ENCODE data around the gene STARD3. TPM values are rescaled to one million over a fixed set of nuclear protein-coding genes. Genes with fewer than 3 reads are reported as not detected.
A peak's percentile ranks its signal among the peaks of the same experiment; 100 is the strongest.
"Not testable (repeated sequence)": the region's sequence is repeated elsewhere in the genome, so short reads cannot be mapped to it uniquely, and the experiment has no call there.

Gene STARD3
- total RNA-seq, 6 experiments from 2014 or later, result 44.0 to 52.3 (median 46.3) TPM

- Mint-ChIP-seq H3K27ac (no peak overlapping the region), H3K36me3 (ENCODE audit: low read depth) (no peaks in the 10 kb centered on the region), H3K4me3 (no peak overlapping the region), H3K9me3 (no peaks in the 10 kb centered on the region), H3K4me1 (ENCODE audit: low read depth) (peaks cover 19% of the 10 kb centered on the region), H3K27me3 (ENCODE audit: insufficient read depth) (peaks cover 1% of the 10 kb centered on the region; the same call in 1 of the 2 replicates)
- no peak for TF ChIP-seq CTCF (IDR thresholded peaks at IDR 0.05)
- DNase-seq, result no peak
Measured at GRCh38 chr17:39696731-39697130, 59.8 kb downstream of the STARD3 start.

DNA sequence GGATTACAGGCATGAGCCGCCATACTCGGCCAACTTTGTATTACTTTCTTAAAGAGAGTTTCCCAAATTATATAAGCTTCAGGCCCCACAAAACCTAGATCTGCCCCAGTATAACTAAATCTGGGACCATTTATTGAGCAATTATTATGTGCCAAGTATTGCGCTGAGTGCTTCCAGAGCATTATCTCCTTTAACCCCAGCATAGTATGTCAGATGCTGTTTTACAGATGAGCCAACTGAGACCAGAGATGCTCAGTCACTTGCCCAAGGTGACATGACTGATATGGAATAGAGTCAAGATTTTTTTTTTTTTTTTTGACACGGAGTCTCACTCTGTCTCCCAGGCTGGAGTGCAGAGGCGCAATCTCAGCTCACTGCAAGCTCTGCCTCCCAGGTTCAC lies 61.0 kb downstream of the STARD3 start:
- no peak for DNase-seq
- no peak overlapping the region for H3K27ac Mint-ChIP-seq
- H3K4me3 Mint-ChIP-seq, result no peak overlapping the region
- no peaks in the 10 kb centered on the region for H3K36me3 Mint-ChIP-seq (ENCODE audit: low read depth)
- H3K9me3 Mint-ChIP-seq, result no peaks in the 10 kb centered on the region
- H3K27me3 Mint-ChIP-seq (ENCODE audit: insufficient read depth), result peaks cover 1% of the 10 kb centered on the region; the same call in 1 of the 2 replicates
- no peak for TF ChIP-seq CTCF (IDR thresholded peaks at IDR 0.05)
- peaks cover 31% of the 10 kb centered on the region for H3K4me1 Mint-ChIP-seq (ENCODE audit: low read depth)

DNA sequence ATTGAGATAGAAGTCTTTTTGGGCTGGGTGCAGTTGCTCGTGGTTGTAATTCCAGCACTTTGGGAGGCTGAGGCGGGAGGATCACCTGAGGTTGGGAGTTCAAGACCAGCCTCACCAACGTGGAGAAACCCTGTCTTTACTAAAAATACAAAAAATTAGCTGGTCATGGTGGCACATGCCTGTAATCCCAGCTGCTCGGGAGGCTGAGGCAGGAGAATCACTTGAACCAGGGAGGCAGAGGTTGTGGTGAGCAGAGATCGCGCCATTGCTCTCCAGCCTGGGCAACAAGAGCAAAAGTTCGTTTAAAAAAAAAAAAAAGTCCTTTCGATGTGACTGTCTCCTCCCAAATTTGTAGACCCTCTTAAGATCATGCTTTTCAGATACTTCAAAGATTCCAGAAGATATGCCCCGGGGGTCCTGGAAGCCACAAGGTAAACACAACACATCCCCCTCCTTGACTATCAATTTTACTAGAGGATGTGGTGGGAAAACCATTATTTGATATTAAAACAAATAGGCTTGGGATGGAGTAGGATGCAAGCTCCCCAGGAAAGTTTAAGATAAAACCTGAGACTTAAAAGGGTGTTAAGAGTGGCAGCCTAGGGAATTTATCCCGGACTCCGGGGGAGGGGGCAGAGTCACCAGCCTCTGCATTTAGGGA lies 62.3 kb downstream of the STARD3 start:
- H3K36me3 Mint-ChIP-seq (ENCODE audit: low read depth); DNase-seq; H3K27me3 Mint-ChIP-seq (ENCODE audit: insufficient read depth); H3K9me3 Mint-ChIP-seq: not testable (repeated sequence)
- Mint-ChIP-seq H3K27ac (peak overlapping the region; percentile 85), H3K4me3 (peak overlapping the region; percentile 94), H3K4me1 (ENCODE audit: low read depth) (peaks cover 38% of the 10 kb centered on the region)

DNA sequence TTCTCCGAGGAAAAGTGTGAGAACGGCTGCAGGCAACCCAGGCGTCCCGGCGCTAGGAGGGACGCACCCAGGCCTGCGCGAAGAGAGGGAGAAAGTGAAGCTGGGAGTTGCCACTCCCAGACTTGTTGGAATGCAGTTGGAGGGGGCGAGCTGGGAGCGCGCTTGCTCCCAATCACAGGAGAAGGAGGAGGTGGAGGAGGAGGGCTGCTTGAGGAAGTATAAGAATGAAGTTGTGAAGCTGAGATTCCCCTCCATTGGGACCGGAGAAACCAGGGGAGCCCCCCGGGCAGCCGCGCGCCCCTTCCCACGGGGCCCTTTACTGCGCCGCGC lies 62.8 kb downstream of the STARD3 start, which contains the start of gene ERBB2:
Gene ERBB2 (plus strand): TSS at position 247 of the 330 bp plus-strand sequence. CDS start 175 bp downstream, outside the sequence.
- H3K4me1 Mint-ChIP-seq (ENCODE audit: low read depth), result peaks cover 42% of the 10 kb centered on the region
- peak within 1 kb of the TSS; percentile 94 for H3K4me3 Mint-ChIP-seq
- no peak for TF ChIP-seq CTCF (IDR thresholded peaks at IDR 0.05)
- H3K9me3 Mint-ChIP-seq, result no peaks in the 10 kb centered on the region
- peak; percentile 70 for DNase-seq
- H3K27me3 Mint-ChIP-seq (ENCODE audit: insufficient read depth), result peaks cover 3% of the 10 kb centered on the region
- peak within 1 kb of the TSS; percentile 85 for H3K27ac Mint-ChIP-seq
- H3K36me3 Mint-ChIP-seq (ENCODE audit: low read depth), result no peaks in the 10 kb centered on the region

DNA sequence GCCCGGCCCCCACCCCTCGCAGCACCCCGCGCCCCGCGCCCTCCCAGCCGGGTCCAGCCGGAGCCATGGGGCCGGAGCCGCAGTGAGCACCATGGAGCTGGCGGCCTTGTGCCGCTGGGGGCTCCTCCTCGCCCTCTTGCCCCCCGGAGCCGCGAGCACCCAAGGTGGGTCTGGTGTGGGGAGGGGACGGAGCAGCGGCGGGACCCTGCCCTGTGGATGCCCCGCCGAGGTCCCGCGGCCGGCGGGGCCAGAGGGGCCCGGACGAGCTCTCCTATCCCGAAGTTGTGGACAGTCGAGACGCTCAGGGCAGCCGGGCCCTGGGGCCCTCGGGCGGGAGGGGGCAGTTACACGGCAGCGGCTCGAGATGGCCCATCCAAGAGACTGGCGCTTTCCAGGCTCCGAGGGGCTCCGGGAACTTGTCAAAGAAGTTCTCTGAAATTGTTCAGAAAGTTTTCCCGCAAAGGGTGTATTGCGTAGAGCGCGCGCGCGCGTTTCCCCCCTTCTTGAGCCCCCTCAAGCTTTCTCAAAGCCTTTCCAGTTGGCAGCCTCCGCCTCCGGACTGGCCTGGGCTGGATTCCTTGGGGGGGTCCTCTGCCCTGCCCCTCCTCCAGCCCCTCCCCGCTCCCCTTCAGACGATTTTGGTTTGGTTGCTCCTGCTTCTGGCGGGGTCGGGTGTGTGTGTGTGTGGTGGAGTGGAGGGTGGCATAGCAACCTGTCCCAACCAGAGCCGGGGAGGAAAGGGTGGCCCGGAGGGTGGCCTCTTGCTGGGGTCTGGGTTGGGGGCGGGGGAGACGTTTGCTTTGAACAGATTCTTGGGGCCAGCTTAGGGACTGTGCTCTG lies 63.4 kb downstream of the STARD3 start:
- Mint-ChIP-seq H3K27me3 (ENCODE audit: insufficient read depth) (peaks cover 3% of the 10 kb centered on the region), H3K9me3 (no peaks in the 10 kb centered on the region), H3K4me3 (peak overlapping the region; percentile 94), H3K36me3 (ENCODE audit: low read depth) (no peaks in the 10 kb centered on the region), H3K4me1 (ENCODE audit: low read depth) (peaks cover 43% of the 10 kb centered on the region), H3K27ac (peak overlapping the region; percentile 54; the same call in 1 of the 2 replicates)
- no peak; the same call in 1 of the 2 replicates for TF ChIP-seq CTCF (IDR thresholded peaks at IDR 0.05)
- no peak for DNase-seq

Measured in HFFc6 (cell line).